ENCODE measurements around the gene WDSUB1. TPM values are rescaled to one million over a fixed set of nuclear protein-coding genes. Genes with fewer than 3 reads are reported as not detected.

WDSUB1 gene
- total RNA-seq (17.6 TPM), polyA plus RNA-seq (8.3 TPM)

GRCh38 chr2:159285929-159286708 lies at the start of gene WDSUB1:
Gene WDSUB1 (minus strand): TSS chr2:159286703. CDS start chr2:159283069, 3,634 bp downstream.
- WGBS, result 1% methylated on average over 64 of the region's 64 CpGs
- Histone ChIP-seq H3K4me3 (ENCODE audit: low read depth, low read length) (peak within 1 kb of the TSS; percentile 59), H3K27ac (ENCODE audit: low read depth) (peak within 1 kb of the TSS; percentile 81), H3K36me3 (ENCODE audit: insufficient read depth) (no peaks in the 10 kb centered on the region), H3K4me1 (ENCODE audit: insufficient read depth) (no peaks in the 10 kb centered on the region)
- DNase-seq (ENCODE audit: extremely low spot score), result no peak

- Histone ChIP-seq H3K4me3 (ENCODE audit: low read depth, low read length) (no peak overlapping the region), H3K27ac (ENCODE audit: low read depth) (no peak overlapping the region), H3K4me1 (ENCODE audit: insufficient read depth) (no peaks in the 10 kb centered on the region), H3K36me3 (ENCODE audit: insufficient read depth) (peaks cover 8% of the 10 kb centered on the region)
- DNase-seq (ENCODE audit: extremely low spot score), result no peak
- WGBS, result 89% methylated on average over 5 of the region's 5 CpGs
Measured at GRCh38 chr2:159326569-159327255, 40.2 kb upstream of the WDSUB1 start.

GRCh38 chr2:159322419-159322818 lies 35.9 kb upstream of the WDSUB1 start:
- Histone ChIP-seq H3K36me3 (ENCODE audit: insufficient read depth) (peaks cover 2% of the 10 kb centered on the region), H3K4me3 (ENCODE audit: low read depth, low read length) (no peak overlapping the region), H3K27ac (ENCODE audit: low read depth) (no peak overlapping the region), H3K4me1 (ENCODE audit: insufficient read depth) (no peaks in the 10 kb centered on the region)
- DNase-seq (ENCODE audit: extremely low spot score), result no peak

GRCh38 chr2:159317392-159318088 lies 31.0 kb upstream of the WDSUB1 start:
- no peak for DNase-seq (ENCODE audit: extremely low spot score)
- H3K4me1 ChIP-seq (ENCODE audit: insufficient read depth), result no peaks in the 10 kb centered on the region
- H3K4me3 ChIP-seq (ENCODE audit: low read depth, low read length), result no peak overlapping the region
- H3K27ac ChIP-seq (ENCODE audit: low read depth), result no peak overlapping the region
- WGBS, result 90% methylated on average over 3 of the region's 3 CpGs
- no peaks in the 10 kb centered on the region for H3K36me3 ChIP-seq (ENCODE audit: insufficient read depth)

- Histone ChIP-seq H3K27ac (ENCODE audit: low read depth) (no peak overlapping the region), H3K4me3 (ENCODE audit: low read depth, low read length) (no peak overlapping the region)
Measured at GRCh38 chr2:159307942-159308341, 21.4 kb upstream of the WDSUB1 start.

GRCh38 chr2:159300586-159300985 lies 14.1 kb upstream of the WDSUB1 start:
- Histone ChIP-seq H3K4me1 (ENCODE audit: insufficient read depth) (no peaks in the 10 kb centered on the region), H3K4me3 (ENCODE audit: low read depth, low read length) (no peak overlapping the region), H3K36me3 (ENCODE audit: insufficient read depth) (no peaks in the 10 kb centered on the region), H3K27ac (ENCODE audit: low read depth) (no peak overlapping the region)
- no peak for DNase-seq (ENCODE audit: extremely low spot score)
- WGBS, result 78% methylated on average over 3 of the region's 3 CpGs

More at GRCh38 chr2:159307942-159308341, 21.4 kb upstream of the WDSUB1 start:
- Histone ChIP-seq H3K4me1 (ENCODE audit: insufficient read depth) (no peaks in the 10 kb centered on the region), H3K36me3 (ENCODE audit: insufficient read depth) (no peaks in the 10 kb centered on the region)
- no peak for DNase-seq (ENCODE audit: extremely low spot score)

GRCh38 chr2:159298967-159299366 lies 12.5 kb upstream of the WDSUB1 start:
- H3K27ac ChIP-seq (ENCODE audit: low read depth), result no peak overlapping the region
- H3K4me3 ChIP-seq (ENCODE audit: low read depth, low read length), result no peak overlapping the region
- H3K4me1 ChIP-seq (ENCODE audit: insufficient read depth), result no peaks in the 10 kb centered on the region
- DNase-seq (ENCODE audit: extremely low spot score), result no peak
- H3K36me3 ChIP-seq (ENCODE audit: insufficient read depth), result no peaks in the 10 kb centered on the region

- H3K36me3 ChIP-seq (ENCODE audit: insufficient read depth), result no peaks in the 10 kb centered on the region
- H3K27ac ChIP-seq (ENCODE audit: low read depth), result no peak overlapping the region
- no peaks in the 10 kb centered on the region for H3K4me1 ChIP-seq (ENCODE audit: insufficient read depth)
- no peak for DNase-seq (ENCODE audit: extremely low spot score)
- 87% methylated on average over 5 of the region's 5 CpGs for WGBS
- H3K4me3 ChIP-seq (ENCODE audit: low read depth, low read length), result no peak overlapping the region
Measured at GRCh38 chr2:159297042-159297707, 10.7 kb upstream of the WDSUB1 start.

GRCh38 chr2:159292157-159292556 lies 5.7 kb upstream of the WDSUB1 start:
- WGBS, result 51% methylated on average over 6 of the region's 6 CpGs
- Histone ChIP-seq H3K4me3 (ENCODE audit: low read depth, low read length) (no peak overlapping the region), H3K36me3 (ENCODE audit: insufficient read depth) (no peaks in the 10 kb centered on the region), H3K4me1 (ENCODE audit: insufficient read depth) (no peaks in the 10 kb centered on the region), H3K27ac (ENCODE audit: low read depth) (no peak overlapping the region)
- DNase-seq (ENCODE audit: extremely low spot score), result no peak

- no peak for DNase-seq (ENCODE audit: extremely low spot score)
- no peaks in the 10 kb centered on the region for H3K36me3 ChIP-seq (ENCODE audit: insufficient read depth)
- WGBS, result 57% methylated on average over 7 of the region's 7 CpGs
- no peak overlapping the region for H3K4me3 ChIP-seq (ENCODE audit: low read depth, low read length)
- H3K27ac ChIP-seq (ENCODE audit: low read depth), result no peak overlapping the region
- H3K4me1 ChIP-seq (ENCODE audit: insufficient read depth), result no peaks in the 10 kb centered on the region
Measured at GRCh38 chr2:159290289-159290907, 3.9 kb upstream of the WDSUB1 start.

GRCh38 chr2:159287733-159288132 lies 1.2 kb upstream of the WDSUB1 start:
- Histone ChIP-seq H3K4me3 (ENCODE audit: low read depth, low read length) (no peak overlapping the region), H3K4me1 (ENCODE audit: insufficient read depth) (no peaks in the 10 kb centered on the region), H3K27ac (ENCODE audit: low read depth) (no peak overlapping the region)

GRCh38 chr2:159286709-159287441 lies 372 bp upstream of the WDSUB1 start:
- Histone ChIP-seq H3K27ac (ENCODE audit: low read depth) (peak overlapping the region; percentile 81), H3K4me1 (ENCODE audit: insufficient read depth) (no peaks in the 10 kb centered on the region), H3K36me3 (ENCODE audit: insufficient read depth) (no peaks in the 10 kb centered on the region), H3K4me3 (ENCODE audit: low read depth, low read length) (peak overlapping the region; percentile 59)
- WGBS, result 1% methylated on average over 50 of the region's 50 CpGs
- peak; percentile 88 for DNase-seq (ENCODE audit: extremely low spot score)

More at GRCh38 chr2:159287733-159288132, 1.2 kb upstream of the WDSUB1 start:
- DNase-seq (ENCODE audit: extremely low spot score), result no peak
- H3K36me3 ChIP-seq (ENCODE audit: insufficient read depth), result no peaks in the 10 kb centered on the region

GRCh38 chr2:159285433-159285832 lies 1.1 kb downstream of the WDSUB1 start:
- Histone ChIP-seq H3K4me3 (ENCODE audit: low read depth, low read length) (no peak overlapping the region), H3K4me1 (ENCODE audit: insufficient read depth) (no peaks in the 10 kb centered on the region), H3K36me3 (ENCODE audit: insufficient read depth) (no peaks in the 10 kb centered on the region), H3K27ac (ENCODE audit: low read depth) (no peak overlapping the region)
- WGBS, result 87% methylated on average over 11 of the region's 11 CpGs
- no peak for DNase-seq (ENCODE audit: extremely low spot score)
